Measurements from ENCODE around the gene RASGRP2. TPM values are rescaled to one million over a fixed set of nuclear protein-coding genes. Genes with fewer than 3 reads are reported as not detected.
A peak's percentile ranks its signal among the peaks of the same experiment; 100 is the strongest.

RASGRP2 gene
- total RNA-seq, 4 donors from 2014 or later, result 32.8 to 72.8 (median 34.9) TPM

DNA sequence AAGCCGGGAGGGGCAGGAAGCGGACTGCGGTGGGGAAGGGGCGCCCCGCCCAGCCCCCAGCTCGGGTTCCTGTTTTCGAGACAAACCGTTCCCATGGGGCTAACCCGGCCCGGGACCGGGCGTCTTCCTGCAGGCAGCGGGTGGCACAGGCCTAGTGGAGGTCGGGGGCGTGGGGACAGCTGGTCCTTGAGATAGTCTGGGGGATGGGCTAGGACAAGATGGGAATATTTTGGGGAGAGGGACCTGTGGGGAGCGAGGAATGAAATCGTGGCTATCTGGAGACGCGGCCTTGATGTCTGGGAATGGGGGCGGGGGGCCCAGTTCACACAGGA lies 1.2 kb upstream of the RASGRP2 start:
- Histone ChIP-seq H3K9me3 (no peaks in the 10 kb centered on the region), H3K4me3 (peak overlapping the region; percentile 59 to 73 (median 69)), H3K36me3 (peaks cover 0 to 9% (median 6%) of the 10 kb centered on the region in 4 donors), H3K27me3 (no peaks in the 10 kb centered on the region), H3K4me1 (peaks cover 28 to 71% (median 61%) of the 10 kb centered on the region in 4 donors), H3K27ac (replicated peaks in 1 of 4) (peak overlapping the region; percentile 92 to 99 (median 96))
- intact Hi-C loops (cut with DNase I), result loop anchor here (2.0 kb wide), 1 partner anchor 58 kb away; the partner anchor contains the start of gene MAP4K2
- DNase-seq (ENCODE audit: extremely low spot score), result no peak
- TF ChIP-seq, protein P1, sequence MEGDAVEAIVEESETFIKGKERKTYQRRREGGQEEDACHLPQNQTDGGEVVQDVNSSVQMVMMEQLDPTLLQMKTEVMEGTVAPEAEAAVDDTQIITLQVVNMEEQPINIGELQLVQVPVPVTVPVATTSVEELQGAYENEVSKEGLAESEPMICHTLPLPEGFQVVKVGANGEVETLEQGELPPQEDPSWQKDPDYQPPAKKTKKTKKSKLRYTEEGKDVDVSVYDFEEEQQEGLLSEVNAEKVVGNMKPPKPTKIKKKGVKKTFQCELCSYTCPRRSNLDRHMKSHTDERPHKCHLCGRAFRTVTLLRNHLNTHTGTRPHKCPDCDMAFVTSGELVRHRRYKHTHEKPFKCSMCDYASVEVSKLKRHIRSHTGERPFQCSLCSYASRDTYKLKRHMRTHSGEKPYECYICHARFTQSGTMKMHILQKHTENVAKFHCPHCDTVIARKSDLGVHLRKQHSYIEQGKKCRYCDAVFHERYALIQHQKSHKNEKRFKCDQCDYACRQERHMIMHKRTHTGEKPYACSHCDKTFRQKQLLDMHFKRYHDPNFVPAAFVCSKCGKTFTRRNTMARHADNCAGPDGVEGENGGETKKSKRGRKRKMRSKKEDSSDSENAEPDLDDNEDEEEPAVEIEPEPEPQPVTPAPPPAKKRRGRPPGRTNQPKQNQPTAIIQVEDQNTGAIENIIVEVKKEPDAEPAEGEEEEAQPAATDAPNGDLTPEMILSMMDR (IDR thresholded peaks at IDR 0.05), result no peak
- peak in 1 of 2 donors; percentile 46 for TF ChIP-seq POLR2AphosphoS5 (IDR thresholded peaks at IDR 0.05)
- 2% methylated on average over 14 of the region's 20 CpGs for WGBS

DNA sequence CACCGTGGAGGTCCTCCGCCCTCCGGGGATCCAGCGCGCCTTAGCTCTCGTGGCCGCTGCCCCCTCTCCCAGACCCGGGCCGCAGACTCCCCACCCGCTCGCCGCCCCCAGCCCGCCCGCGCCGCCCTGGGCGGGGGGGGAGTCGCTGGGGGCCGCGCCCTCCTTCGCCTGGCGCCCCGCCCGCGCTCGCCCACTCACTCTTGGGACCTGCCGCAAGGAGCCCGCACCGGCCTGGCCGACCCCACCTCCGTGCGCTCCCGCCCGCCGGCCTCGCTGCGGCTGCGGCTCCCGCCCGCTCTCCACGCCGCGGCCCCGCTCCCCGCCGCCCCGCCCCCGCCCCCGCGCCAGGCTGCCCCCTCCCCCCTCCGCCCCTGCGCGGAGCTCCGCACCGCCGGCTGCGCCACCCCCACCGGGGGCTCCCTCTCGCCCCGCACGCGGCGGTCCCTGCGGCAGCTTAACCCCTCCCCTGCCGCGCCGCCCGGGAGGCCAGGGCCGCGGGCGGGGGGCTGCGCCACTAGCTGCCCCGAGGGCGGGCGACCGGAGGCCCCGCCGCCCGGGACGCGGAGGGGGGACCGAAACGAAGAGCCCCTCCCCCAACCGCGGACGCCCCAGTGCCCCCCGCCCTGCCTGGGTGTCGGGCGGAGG lies 724 bp upstream of the RASGRP2 start:
- TF ChIP-seq EP300 (IDR thresholded peaks at IDR 0.05) (no peak), POLR2AphosphoS5 (IDR thresholded peaks at IDR 0.05) (no peak), POLR2A (IDR thresholded peaks at IDR 0.05; ENCODE audit: low read depth) (no peak)
- TF ChIP-seq, protein P1 (IDR thresholded peaks at IDR 0.05), result no peak
- intact Hi-C loops (cut with DNase I), result loop anchor here (2.0 to 5.0 kb wide), 2 partner anchors 33 to 58 kb away; partner anchors contain the start of genes MAP4K2 and SF1
- no peaks in the 10 kb centered on the region for H3K9me3 ChIP-seq
- H3K4me1 ChIP-seq, result peaks cover 28 to 71% (median 61%) of the 10 kb centered on the region in 4 donors
- 1% methylated on average over 14 of the region's 89 CpGs for WGBS
- no peaks in the 10 kb centered on the region for H3K27me3 ChIP-seq
- peak overlapping the region; percentile 92 to 99 (median 96) for H3K27ac ChIP-seq (replicated peaks in 1 of 4)
- DNase-seq (ENCODE audit: extremely low spot score), result no peak
- H3K4me3 ChIP-seq, result peak overlapping the region; percentile 59 to 73 (median 69)
- peaks cover 0 to 12% (median 4%) of the 10 kb centered on the region in 4 donors for H3K36me3 ChIP-seq

- DNase-seq (ENCODE audit: extremely low spot score), result no peak
- intact Hi-C loops (cut with DNase I), result loop anchor here (5.0 kb wide), 1 partner anchor 34 kb away; the partner anchor contains the start of gene SF1
- Histone ChIP-seq H3K36me3 (peaks cover 4 to 25% (median 6%) of the 10 kb centered on the region in 4 donors), H3K9me3 (no peaks in the 10 kb centered on the region), H3K4me3 (peak overlapping the region; percentile 59 to 73 (median 69)), H3K4me1 (peaks cover 28 to 61% (median 55%) of the 10 kb centered on the region in 4 donors), H3K27me3 (no peaks in the 10 kb centered on the region), H3K27ac (replicated peaks in 1 of 4) (peak overlapping the region; percentile 92 to 99 (median 96))
- WGBS, result 0% methylated on average over 7 of the region's 58 CpGs
- TF ChIP-seq, protein P1 (IDR thresholded peaks at IDR 0.05), result peak; percentile 84 to 90 (median 88)
- TF ChIP-seq POLR2A (IDR thresholded peaks at IDR 0.05; ENCODE audit: low read depth) (peak; percentile 34), POLR2AphosphoS5 (IDR thresholded peaks at IDR 0.05) (peak; percentile 71 to 88), EP300 (IDR thresholded peaks at IDR 0.05) (no peak)
These were observed 902 bp downstream of the RASGRP2 start for GRCh38 chr11:64742889-64743590.

GRCh38 chr11:64742087-64742888 lies 1.7 kb downstream of the RASGRP2 start:
- no peaks in the 10 kb centered on the region for H3K27me3 ChIP-seq
- TF ChIP-seq EP300 (IDR thresholded peaks at IDR 0.05) (no peak), POLR2AphosphoS5 (IDR thresholded peaks at IDR 0.05) (no peak), POLR2A (IDR thresholded peaks at IDR 0.05; ENCODE audit: low read depth) (no peak)
- TF ChIP-seq, protein P1 (IDR thresholded peaks at IDR 0.05), result no peak
- H3K36me3 ChIP-seq, result peaks cover 4 to 33% (median 11%) of the 10 kb centered on the region in 4 donors
- H3K4me1 ChIP-seq, result peaks cover 28 to 59% (median 54%) of the 10 kb centered on the region in 4 donors
- WGBS, result 24% methylated on average over 34 of the region's 54 CpGs
- peak overlapping the region; percentile 92 to 99 (median 96) for H3K27ac ChIP-seq (replicated peaks in 1 of 4)
- intact Hi-C loops (cut with DNase I), result loop anchor here (5.0 kb wide), 1 partner anchor 35 kb away; the partner anchor contains the start of gene SF1
- peak overlapping the region; percentile 59 to 73 (median 69) for H3K4me3 ChIP-seq
- DNase-seq (ENCODE audit: extremely low spot score), result no peak
- H3K9me3 ChIP-seq, result no peaks in the 10 kb centered on the region

Data from esophagus muscularis mucosa (tissue), 4 donors.